BE2C (cell line): ENCODE data around the gene BAG5.

Source experiments
- DNase-seq: peaks from one replicate; pipeline ENCODE4 v3.0.0-alpha.2; 2020
- H3K27me3 ChIP-seq: fragments of 250-450 bp; sonication (Bioruptor Pico); 2 replicates; pipeline ENCODE4 v1.5.1; 2020; ENCODE audit warnings: mild to moderate bottlenecking
- H3K36me3 ChIP-seq: fragments of 250-450 bp; sonication (Bioruptor Pico); 2 replicates; pipeline ENCODE4 v1.5.1; 2020; ENCODE audit warnings: mild to moderate bottlenecking
- H3K4me1 ChIP-seq: fragments of 250-450 bp; sonication (Bioruptor Pico); 2 replicates; pipeline ENCODE4 v1.5.1; 2020
- H3K4me3 ChIP-seq: 2 replicates; pipeline ENCODE4 v1.5.1; 2011; ENCODE audit warnings: low read depth, low read length
- H3K9me3 ChIP-seq: fragments of 250-450 bp; sonication (Bioruptor Pico); 2 replicates; pipeline ENCODE4 v1.5.1; 2020
- TF ChIP-seq, protein P1 (sequence below): IDR thresholded peaks from 2 replicates; pipeline ENCODE4 v1.5.1; 2012; ENCODE audit warnings: mild to moderate bottlenecking, low read depth, low read length

BAG5 gene

DNA sequence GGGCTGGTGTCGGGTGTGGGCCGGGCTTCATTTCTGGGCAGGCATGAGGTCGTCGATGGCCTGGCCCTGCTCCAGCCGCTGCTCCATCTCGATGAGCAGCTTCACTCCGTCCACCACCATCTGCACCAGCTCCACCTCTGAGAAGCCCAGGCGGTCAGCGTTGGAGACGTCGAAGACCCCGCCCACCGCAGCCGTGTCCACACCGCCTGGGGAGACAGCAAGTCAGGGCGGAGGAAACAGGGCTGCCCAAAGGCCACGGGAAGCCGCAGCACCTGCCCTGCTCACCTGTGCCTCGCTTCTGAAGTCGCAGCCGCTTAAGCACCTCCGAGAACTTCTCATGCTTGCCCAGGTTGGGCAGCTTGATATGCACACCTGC is 42.6 kb downstream of the BAG5 start:
- peaks cover 10% of the 10 kb centered on the region for H3K27me3 ChIP-seq
- H3K4me1 ChIP-seq = peaks cover 28% of the 10 kb centered on the region
- no peak overlapping the region for H3K4me3 ChIP-seq
- no peaks in the 10 kb centered on the region for H3K9me3 ChIP-seq
- TF ChIP-seq, protein P1, sequence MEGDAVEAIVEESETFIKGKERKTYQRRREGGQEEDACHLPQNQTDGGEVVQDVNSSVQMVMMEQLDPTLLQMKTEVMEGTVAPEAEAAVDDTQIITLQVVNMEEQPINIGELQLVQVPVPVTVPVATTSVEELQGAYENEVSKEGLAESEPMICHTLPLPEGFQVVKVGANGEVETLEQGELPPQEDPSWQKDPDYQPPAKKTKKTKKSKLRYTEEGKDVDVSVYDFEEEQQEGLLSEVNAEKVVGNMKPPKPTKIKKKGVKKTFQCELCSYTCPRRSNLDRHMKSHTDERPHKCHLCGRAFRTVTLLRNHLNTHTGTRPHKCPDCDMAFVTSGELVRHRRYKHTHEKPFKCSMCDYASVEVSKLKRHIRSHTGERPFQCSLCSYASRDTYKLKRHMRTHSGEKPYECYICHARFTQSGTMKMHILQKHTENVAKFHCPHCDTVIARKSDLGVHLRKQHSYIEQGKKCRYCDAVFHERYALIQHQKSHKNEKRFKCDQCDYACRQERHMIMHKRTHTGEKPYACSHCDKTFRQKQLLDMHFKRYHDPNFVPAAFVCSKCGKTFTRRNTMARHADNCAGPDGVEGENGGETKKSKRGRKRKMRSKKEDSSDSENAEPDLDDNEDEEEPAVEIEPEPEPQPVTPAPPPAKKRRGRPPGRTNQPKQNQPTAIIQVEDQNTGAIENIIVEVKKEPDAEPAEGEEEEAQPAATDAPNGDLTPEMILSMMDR = no peak
- peaks cover 26% of the 10 kb centered on the region for H3K36me3 ChIP-seq
- no peak for DNase-seq

DNA sequence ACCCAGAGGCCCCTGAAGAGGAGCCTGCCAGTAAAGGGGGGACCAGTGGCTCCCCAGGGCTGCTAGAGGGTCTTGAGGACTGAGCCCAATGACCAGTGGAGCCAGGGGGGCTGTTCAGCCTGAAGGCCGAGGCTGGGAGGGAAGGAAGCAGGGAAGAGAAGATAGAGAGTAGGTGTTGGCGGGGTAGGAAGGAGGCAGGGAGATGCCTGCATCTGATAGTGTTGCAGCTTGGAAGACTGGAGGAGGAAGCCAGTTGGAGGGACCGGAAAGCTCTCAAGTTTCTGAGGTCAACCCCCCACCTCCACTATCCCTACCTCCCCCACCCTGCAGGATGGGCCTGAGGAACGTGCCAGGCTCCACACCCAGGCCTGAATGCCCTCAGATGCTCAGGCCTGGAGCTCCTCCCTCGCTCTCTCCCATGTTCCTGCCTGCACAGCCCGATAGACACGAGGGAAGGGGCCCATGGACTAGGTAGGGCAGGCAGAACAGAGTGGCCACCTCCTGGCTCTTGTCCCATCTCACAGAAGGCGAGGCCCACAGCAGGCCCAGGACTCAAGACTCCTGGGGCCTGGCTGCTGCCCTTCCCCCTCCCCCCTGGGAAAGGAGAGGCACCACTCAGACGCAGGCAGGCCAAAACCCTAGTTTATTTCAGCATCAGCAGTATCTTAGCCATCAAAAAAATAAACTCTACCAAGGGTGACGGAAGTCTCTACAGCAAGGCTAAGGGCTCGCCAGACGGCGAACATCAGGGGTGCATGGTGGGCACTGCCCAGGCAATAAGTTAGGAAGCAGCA is 43.2 kb downstream of the BAG5 start:
- H3K4me3 ChIP-seq = no peak overlapping the region
- H3K36me3 ChIP-seq = peaks cover 26% of the 10 kb centered on the region
- TF ChIP-seq, protein P1 = no peak
- peaks cover 10% of the 10 kb centered on the region for H3K27me3 ChIP-seq
- H3K9me3 ChIP-seq = no peaks in the 10 kb centered on the region
- no peak for DNase-seq
- H3K4me1 ChIP-seq = peaks cover 28% of the 10 kb centered on the region

DNA sequence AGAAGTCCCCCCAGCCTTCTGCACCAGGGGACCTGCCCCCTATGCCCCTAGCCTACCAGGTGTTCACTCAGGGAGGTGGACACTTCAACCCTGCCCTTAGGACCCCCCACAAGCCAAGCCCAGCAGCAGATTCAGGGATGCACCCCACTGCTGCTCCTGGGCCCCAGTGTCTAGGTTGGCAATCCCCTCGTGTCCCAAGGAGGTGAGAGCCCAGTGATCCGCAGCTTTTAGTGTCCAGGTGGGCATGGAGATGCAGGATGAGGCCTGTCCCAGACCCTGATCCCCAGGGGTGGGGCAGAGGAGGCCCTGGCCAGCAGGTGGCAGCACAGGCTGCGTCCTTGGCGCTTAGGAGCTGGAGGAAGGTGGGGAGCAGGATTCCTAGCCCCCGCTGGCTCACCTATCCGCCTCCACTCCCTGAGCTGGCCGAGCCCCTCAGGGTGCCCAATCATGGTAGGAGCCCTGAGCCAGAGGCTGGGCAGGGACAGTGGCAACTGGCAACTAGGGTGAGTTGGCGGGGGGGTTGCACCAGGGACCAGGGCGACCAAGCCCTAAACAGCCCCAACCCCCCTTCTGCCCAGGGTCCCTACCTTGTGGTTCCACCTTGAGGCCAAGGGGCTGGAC is 43.9 kb downstream of the BAG5 start:
- Histone ChIP-seq H3K4me3 (no peak overlapping the region), H3K4me1 (peaks cover 28% of the 10 kb centered on the region), H3K9me3 (no peaks in the 10 kb centered on the region), H3K27me3 (peaks cover 10% of the 10 kb centered on the region), H3K36me3 (peaks cover 26% of the 10 kb centered on the region)
- TF ChIP-seq, protein P1 = peak; percentile 89
- DNase-seq = peak; percentile 83

DNA sequence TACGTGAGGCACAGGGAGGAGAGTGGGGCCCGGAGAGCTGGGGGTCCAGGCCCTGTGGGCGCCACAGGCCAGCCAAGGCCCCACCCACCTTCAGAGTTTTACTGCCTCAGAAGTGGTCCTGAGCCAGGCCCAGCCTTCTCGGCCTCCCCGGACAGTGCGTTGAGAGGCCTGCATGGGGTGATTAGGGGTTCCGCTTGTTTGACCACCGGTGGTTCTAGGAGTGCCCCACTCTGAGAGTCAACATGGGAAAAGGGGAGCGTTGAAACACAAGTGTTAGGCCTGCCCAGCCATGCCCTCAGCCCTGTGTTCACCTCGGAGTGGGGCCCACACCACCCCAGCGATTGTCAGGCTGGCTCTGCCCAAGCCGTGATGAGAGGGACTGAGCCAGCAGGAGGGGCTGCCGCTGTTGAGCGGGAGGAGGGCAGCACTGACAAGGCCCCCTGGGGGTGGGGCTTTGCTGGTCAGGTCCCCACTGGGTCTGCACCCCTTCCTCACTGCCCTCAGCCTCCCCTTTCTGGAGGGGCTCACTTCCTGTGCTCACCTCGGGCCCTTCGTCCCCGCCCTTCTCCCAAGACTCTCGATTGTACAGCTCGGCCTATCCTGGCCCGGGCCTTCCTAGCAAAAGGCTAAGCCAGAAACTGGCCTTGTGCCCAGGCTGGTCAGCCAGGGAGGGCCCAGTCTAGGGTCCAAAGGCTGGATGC is 44.6 kb downstream of the BAG5 start:
- TF ChIP-seq, protein P1 = no peak
- no peak overlapping the region for H3K4me3 ChIP-seq
- DNase-seq = no peak
- peaks cover 24% of the 10 kb centered on the region for H3K4me1 ChIP-seq
- H3K36me3 ChIP-seq = peaks cover 26% of the 10 kb centered on the region
- no peaks in the 10 kb centered on the region for H3K9me3 ChIP-seq
- H3K27me3 ChIP-seq = peaks cover 6% of the 10 kb centered on the region

DNA sequence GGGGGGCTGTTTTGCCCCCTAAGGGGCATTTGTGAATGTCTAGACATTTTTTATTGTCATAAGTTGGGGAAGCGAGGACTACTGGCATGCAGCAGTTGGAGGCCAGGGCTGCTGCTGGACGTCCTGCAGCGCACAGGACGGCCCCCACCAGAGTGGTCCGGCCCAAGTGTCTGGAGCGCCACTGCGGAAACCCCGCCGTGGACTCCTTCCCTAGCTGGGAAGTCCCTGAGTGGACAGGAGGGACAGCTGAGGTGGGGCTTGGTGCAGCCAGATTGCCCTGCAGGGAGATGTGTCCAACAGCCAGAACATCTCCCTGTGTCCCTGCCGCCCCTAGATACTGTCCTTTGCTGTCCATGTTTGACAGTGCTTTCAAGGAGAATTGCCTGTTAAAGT is 45.3 kb downstream of the BAG5 start:
- Histone ChIP-seq H3K27me3 (peaks cover under 1% of the 10 kb centered on the region; the same call in 1 of the 2 replicates), H3K4me1 (peaks cover 28% of the 10 kb centered on the region), H3K4me3 (no peak overlapping the region), H3K36me3 (peaks cover 26% of the 10 kb centered on the region), H3K9me3 (no peaks in the 10 kb centered on the region)
- TF ChIP-seq, protein P1 = no peak
- no peak for DNase-seq
